HuH-7 (cell line): ENCODE results near the gene GRAMD1A.

Experiments
- DNase-seq: peaks from one replicate; pipeline ENCODE4 v3.0.0; 2011; ENCODE audit warnings: low spot score

GRAMD1A gene

GRCh38 chr19:35075202-35076025 is 75.3 kb downstream of the GRAMD1A start:
- no peak for DNase-seq

DNA sequence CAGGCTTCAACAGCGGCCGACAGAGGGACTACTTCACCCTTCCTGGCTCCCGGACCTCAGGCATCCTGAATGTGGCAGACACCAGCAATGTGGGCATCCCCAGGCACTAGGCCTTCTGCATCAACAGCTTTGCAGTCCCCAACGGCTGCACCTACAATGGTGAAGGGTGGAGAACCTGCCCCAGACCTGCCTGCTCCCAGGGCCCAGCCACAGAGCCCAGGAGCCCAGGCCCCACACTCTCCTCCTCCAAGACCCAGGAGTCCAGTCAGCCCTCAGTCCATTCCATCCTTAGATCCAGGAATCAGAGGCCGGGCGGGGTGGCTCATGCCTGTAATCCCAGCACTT is 75.9 kb downstream of the GRAMD1A start:
- DNase-seq = no peak
